GM12874 (cell line): Measurements from ENCODE around the gene KCNJ1.

Experiments
- TF ChIP-seq, protein P1 (sequence below): IDR thresholded peaks from 2 replicates; pipeline ENCODE4 v1.5.1; 2011; ENCODE audit warnings: low read depth, mild to moderate bottlenecking, control low read depth, low read length, moderate library complexity; ENCODE audit not compliant: insufficient read depth

Gene KCNJ1

DNA sequence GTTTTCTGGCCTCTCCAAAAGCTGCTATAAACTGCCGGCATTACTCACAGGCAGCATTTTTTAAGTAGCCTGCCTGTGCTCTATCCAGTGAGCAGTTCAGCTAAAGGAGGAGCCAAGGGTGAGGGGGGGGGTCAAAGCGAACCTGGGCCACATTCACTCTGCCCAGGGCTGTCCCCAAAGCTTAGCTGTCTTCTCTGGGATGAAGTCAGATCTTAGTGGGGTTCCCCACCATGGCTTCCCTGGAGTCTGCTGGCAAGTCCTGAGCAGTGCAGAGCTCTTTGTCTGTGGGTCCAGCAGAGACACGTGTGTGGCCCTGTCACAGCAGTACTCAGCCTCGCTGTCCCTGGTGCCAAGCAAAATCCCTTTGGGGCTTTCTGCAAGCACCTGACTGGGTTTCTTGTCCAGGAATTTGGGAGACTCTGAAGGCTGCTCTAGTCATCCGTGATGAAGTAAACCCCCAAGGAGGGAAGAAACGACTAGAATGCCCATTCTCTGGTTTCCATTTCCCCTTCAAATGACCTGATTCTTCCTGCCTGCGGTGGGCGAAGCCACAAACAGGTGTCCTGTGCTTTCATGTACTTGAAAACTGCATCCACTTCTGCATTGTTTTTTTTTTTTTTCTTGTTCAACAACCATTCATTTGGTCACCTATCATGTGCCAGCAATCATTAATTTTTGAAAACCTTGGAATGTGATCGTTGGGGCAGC, 26.6 kb upstream of the KCNJ1 start:
- TF ChIP-seq, protein P1, sequence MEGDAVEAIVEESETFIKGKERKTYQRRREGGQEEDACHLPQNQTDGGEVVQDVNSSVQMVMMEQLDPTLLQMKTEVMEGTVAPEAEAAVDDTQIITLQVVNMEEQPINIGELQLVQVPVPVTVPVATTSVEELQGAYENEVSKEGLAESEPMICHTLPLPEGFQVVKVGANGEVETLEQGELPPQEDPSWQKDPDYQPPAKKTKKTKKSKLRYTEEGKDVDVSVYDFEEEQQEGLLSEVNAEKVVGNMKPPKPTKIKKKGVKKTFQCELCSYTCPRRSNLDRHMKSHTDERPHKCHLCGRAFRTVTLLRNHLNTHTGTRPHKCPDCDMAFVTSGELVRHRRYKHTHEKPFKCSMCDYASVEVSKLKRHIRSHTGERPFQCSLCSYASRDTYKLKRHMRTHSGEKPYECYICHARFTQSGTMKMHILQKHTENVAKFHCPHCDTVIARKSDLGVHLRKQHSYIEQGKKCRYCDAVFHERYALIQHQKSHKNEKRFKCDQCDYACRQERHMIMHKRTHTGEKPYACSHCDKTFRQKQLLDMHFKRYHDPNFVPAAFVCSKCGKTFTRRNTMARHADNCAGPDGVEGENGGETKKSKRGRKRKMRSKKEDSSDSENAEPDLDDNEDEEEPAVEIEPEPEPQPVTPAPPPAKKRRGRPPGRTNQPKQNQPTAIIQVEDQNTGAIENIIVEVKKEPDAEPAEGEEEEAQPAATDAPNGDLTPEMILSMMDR = no peak

DNA sequence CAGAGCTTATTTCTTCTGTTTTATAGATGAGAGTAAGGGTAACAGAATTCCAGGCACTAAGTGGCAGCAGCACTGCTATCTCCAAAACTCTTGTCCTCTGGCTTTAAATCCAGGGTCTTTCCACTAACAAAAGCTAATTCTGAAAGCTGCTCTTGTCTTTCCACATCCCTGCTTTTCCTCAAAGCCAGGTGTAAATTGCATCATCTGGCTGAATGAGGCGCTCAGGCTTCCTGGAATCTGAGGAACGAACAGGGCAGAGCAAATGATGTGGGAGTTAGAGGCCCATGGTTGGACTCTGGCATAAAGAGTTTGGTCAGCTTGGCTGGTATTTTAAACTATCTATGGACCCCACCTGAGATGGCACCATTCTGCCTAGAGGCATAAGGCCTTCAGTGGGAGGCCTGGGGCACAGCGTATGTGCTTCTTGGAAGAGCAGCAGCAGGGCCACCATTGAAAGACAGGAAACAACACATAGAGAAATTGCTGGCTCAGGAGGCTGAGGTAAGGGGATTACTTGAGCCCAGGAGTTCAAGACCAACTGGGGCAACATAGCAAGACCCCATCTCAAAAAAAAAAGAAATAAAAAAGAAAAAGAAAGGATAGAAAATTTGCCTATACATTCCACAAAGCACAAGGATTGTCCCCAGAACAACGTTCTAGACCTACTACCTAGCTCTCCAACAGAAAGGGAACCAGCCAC, 25.9 kb upstream of the KCNJ1 start:
- TF ChIP-seq, protein P1 = no peak

- TF ChIP-seq, protein P1 = no peak
These were observed 24.9 kb upstream of the KCNJ1 start for GRCh38 chr11:128891913-128892398.

- TF ChIP-seq, protein P1 = no peak
These were observed 23.7 kb upstream of the KCNJ1 start, which contains the start of gene KCNJ5 for GRCh38 chr11:128890543-128891368. Gene KCNJ5 (plus strand): TSS chr11:128891356. CDS start chr11:128911274, 19,918 bp downstream.

DNA sequence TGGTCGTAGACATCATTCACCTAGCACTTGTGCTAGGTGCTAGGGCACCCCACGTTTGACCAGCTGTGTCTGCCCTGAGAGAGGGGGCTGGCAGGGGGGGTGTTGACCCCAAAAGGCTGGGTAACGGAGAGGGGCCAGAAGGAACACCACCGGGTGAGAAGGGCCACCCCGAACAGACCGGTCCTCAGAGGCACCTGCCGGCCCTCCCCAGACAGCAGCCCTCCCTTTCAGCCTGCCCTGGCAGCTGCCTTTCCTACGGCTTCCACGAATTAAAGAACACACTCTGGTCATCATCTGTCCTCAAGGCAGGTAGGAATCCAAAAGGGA, 23.1 kb upstream of the KCNJ1 start:
- TF ChIP-seq, protein P1 = no peak

DNA sequence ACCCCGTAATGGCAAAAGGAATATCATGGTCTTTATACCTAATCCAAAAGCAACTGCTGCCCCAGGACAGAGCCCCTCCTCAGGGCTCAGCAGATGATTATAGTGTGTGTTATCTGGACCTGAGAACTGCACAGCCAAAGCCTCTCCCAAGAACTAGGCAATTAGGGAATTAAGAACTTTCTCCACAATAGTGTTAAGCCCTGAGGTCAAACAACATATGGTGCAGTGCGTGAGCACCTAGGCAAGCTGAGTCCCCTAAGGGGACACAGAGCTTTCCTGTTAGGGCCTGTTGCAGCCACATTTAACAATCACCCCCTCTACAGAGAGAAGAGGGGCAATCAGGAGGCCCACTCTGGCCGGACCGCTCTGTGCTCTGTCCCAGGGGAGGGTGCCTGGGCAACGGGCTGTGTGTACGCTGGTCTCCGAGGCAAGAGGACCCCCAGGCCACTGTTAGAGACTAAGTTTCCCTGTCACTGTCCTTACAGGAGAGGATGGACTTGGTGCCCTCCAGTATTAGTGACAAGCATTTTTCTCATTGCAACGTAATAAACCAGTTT, 22.6 kb upstream of the KCNJ1 start:
- TF ChIP-seq, protein P1 = no peak
